Spinal cord (tissue), 10 donors: ENCODE data around the gene PBX2. TPM values are rescaled to one million over a fixed set of nuclear protein-coding genes. Genes with fewer than 3 reads are reported as not detected.
"Not testable (repeated sequence)": the region's sequence is repeated elsewhere in the genome, so short reads cannot be mapped to it uniquely, and the experiment has no call there.

Experiments
- DNase-seq, 6 donors: peaks; one replicate each; pipeline versions ENCODE4 v3.0.0 to v3.0.0-alpha.2; 2013 to 2015; ENCODE audit warnings: low spot score in 6 of 6, low read depth in 4 of 6
- H3K27ac ChIP-seq: one replicate; pipeline ENCODE4 v1.5.1; 2013; ENCODE audit warnings: low read depth, low read length, control low read depth
- H3K27me3 ChIP-seq: one replicate; pipeline ENCODE4 v1.6.1; 2013; ENCODE audit warnings: low read length; ENCODE audit not compliant: control insufficient read depth, insufficient read depth
- H3K36me3 ChIP-seq: one replicate; pipeline ENCODE4 v1.6.1; 2013; ENCODE audit warnings: low read length; ENCODE audit not compliant: control insufficient read depth, insufficient read depth
- H3K4me1 ChIP-seq: one replicate; pipeline ENCODE4 v1.6.1; 2013; ENCODE audit warnings: low read length; ENCODE audit not compliant: control insufficient read depth, insufficient read depth
- H3K4me3 ChIP-seq: one replicate; pipeline ENCODE4 v1.5.1; 2013; ENCODE audit warnings: low read depth, low read length, control low read depth
- H3K9me3 ChIP-seq: one replicate; pipeline ENCODE4 v1.6.1; 2013; ENCODE audit warnings: low read length; ENCODE audit not compliant: control insufficient read depth, insufficient read depth
- WGBS: methylation state at CpG from one replicate; pipeline ENCODE4 v1.1.5; 2013; ENCODE audit warnings: missing lambda C conversion rate; ENCODE audit not compliant: insufficient coverage; 5-methylcytosine and 5-hydroxymethylcytosine counted together
- polyA plus RNA-seq, 2 donors: library from polyadenylated mRNA; unstranded; fragments of 120-200 nt; gene quantifications; one replicate each; pipeline ENCODE4 v1.2.1, GENCODE V29; 2013; ENCODE audit not compliant: insufficient read length in 2 of 2
- small RNA-seq: library from RNA; depleted of rRNA; stranded (forward); fragments of <200 nt; gene quantifications from one replicate; pipeline ENCODE3, GENCODE V24; 2014; ENCODE audit warnings: low replicate concordance
- total RNA-seq, 2 donors: library from RNA; depleted of rRNA in 1 of 2; stranded (reverse); fragments of 120-200 nt in 1 of 2; fragments of >200 nt in 1 of 2; gene quantifications; one replicate each; pipeline versions ENCODE4 v1.2.3 to v1.2.4, GENCODE V29; 2013 to 2014
- donor health status: healthy.

Gene PBX2
- total and polyA plus RNA-seq, 4 donors, result 32.6 to 94.3 (median 59.3) TPM

- H3K27me3 ChIP-seq, result not testable (repeated sequence)
- WGBS, result no CpG with 5 or more reads among the region's 7 CpGs
- peaks cover 11% of the 10 kb centered on the region for H3K4me1 ChIP-seq
Observed at GRCh38 chr6:32144238-32144637, 45.8 kb downstream of the PBX2 start.

GRCh38 chr6:32140420-32141046 lies 49.5 kb downstream of the PBX2 start:
- no peaks in the 10 kb centered on the region for H3K27me3 ChIP-seq
- DNase-seq, result no peak
- 87% methylated on average over 4 of the region's 5 CpGs for WGBS
- H3K36me3 ChIP-seq, result no peaks in the 10 kb centered on the region
- no peak overlapping the region for H3K4me3 ChIP-seq
- H3K9me3 ChIP-seq, result no peaks in the 10 kb centered on the region
- no peaks in the 10 kb centered on the region for H3K4me1 ChIP-seq
- H3K27ac ChIP-seq, result no peak overlapping the region

More at GRCh38 chr6:32144238-32144637, 45.8 kb downstream of the PBX2 start:
- not testable (repeated sequence) for H3K36me3 ChIP-seq, H3K4me3 ChIP-seq, DNase-seq, H3K9me3 ChIP-seq, H3K27ac ChIP-seq

GRCh38 chr6:32139590-32139989 lies 50.4 kb downstream of the PBX2 start:
- Histone ChIP-seq H3K36me3 (no peaks in the 10 kb centered on the region), H3K4me1 (no peaks in the 10 kb centered on the region), H3K27ac (no peak overlapping the region), H3K9me3 (no peaks in the 10 kb centered on the region), H3K4me3 (no peak overlapping the region), H3K27me3 (no peaks in the 10 kb centered on the region)
- WGBS, result 38% methylated on average over 2 of the region's 5 CpGs
- DNase-seq, result no peak

DNA sequence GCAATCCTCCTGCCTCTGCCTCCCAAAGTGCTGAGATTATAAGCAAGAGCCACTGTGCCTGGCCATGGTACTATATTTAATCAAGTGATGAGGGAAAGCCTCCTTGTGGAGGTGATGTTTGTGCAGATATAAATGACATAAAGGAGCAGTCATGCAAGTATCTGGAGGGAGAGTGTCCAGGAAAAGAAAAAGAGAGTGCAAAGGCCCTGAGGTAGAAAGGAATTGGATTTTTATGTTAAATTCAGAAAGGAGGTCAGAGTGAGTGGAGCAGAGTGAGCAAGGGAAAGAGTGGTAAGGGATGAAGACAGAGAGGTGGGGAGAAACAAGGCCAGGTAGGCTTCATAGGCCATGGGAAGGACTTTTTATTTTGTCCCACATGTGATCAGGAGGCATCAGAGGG lies 52.5 kb downstream of the PBX2 start:
- H3K4me1 ChIP-seq, result no peaks in the 10 kb centered on the region
- H3K4me3 ChIP-seq, result no peak overlapping the region

More for the DNA sequence above, 52.5 kb downstream of the PBX2 start:
- DNase-seq, result no peak
- Histone ChIP-seq H3K36me3 (no peaks in the 10 kb centered on the region), H3K27me3 (no peaks in the 10 kb centered on the region), H3K9me3 (no peaks in the 10 kb centered on the region), H3K27ac (no peak overlapping the region)

Small RNA genes within 50 kb of the gene (small RNA-seq; reads per million reads assigned to genes)
- not detected for gene AL662884.1
- gene MIR6833, result not detected

Other genes starting within 250 kb of the PBX2 start
- 10 to 100 TPM; 11.6 to 21.8 TPM for gene CFB, start 244.1 kb downstream of the PBX2 start, total RNA-seq
- 1 to 10 TPM; 1.6 to 7.7 TPM for gene CFB, start 244.1 kb downstream of the PBX2 start, polyA plus RNA-seq
- gene NELFE, start 231.2 kb downstream of the PBX2 start, total RNA-seq, result 10 to 100 TPM; 37.8 to 75.5 TPM
- gene NELFE, start 231.2 kb downstream of the PBX2 start, polyA plus RNA-seq, result 10 to 100 TPM; 73.3 to 78.3 TPM
- 10 to 100 TPM; 24.0 to 37.9 TPM for gene SKIC2, start 231.0 kb downstream of the PBX2 start, total RNA-seq
- 10 to 100 TPM; 49.2 to 60.5 TPM for gene SKIC2, start 231.0 kb downstream of the PBX2 start, polyA plus RNA-seq
- 10 to 100 TPM in 1 of 2 donors, 1 to 10 TPM in 1; 7.9 to 19.5 TPM for gene DXO, start 218.1 kb downstream of the PBX2 start, total RNA-seq
- 10 to 100 TPM; 26.4 to 32.7 TPM for gene DXO, start 218.1 kb downstream of the PBX2 start, polyA plus RNA-seq
- gene C4A, start 208.1 kb downstream of the PBX2 start, total RNA-seq, result 100 to 1,000 TPM in 1 of 2 donors, 10 to 100 TPM in 1; 68.4 to 107 TPM
- 10 to 100 TPM; 47.5 to 55.8 TPM for gene C4A, start 208.1 kb downstream of the PBX2 start, polyA plus RNA-seq
- gene C4B, start 175.4 kb downstream of the PBX2 start, total RNA-seq, result 100 to 1,000 TPM in 1 of 2 donors, 10 to 100 TPM in 1; 67.4 to 113 TPM
- 10 to 100 TPM; 52.1 to 72.7 TPM for gene C4B, start 175.4 kb downstream of the PBX2 start, polyA plus RNA-seq
- gene CYP21A2, start 151.8 kb downstream of the PBX2 start, total RNA-seq, result under 1 TPM; 0.30 to 0.61 TPM
- gene CYP21A2, start 151.8 kb downstream of the PBX2 start, polyA plus RNA-seq, result 1 to 10 TPM; 2.7 to 4.9 TPM
- 10 to 100 TPM; 53.9 to 78.4 TPM for gene TNXB, start 80.9 kb downstream of the PBX2 start, total RNA-seq
- gene TNXB, start 80.9 kb downstream of the PBX2 start, polyA plus RNA-seq, result 10 to 100 TPM; 26.1 to 46.2 TPM
- gene ATF6B, start 62.0 kb downstream of the PBX2 start, total RNA-seq, result 10 to 100 TPM; 20.4 to 29.0 TPM
- 10 to 100 TPM; 84.1 to 99.9 TPM for gene ATF6B, start 62.0 kb downstream of the PBX2 start, polyA plus RNA-seq
- gene FKBPL, start 59.9 kb downstream of the PBX2 start, total RNA-seq, result 1 to 10 TPM; 3.4 to 5.8 TPM
- gene FKBPL, start 59.9 kb downstream of the PBX2 start, polyA plus RNA-seq, result 1 to 10 TPM; 6.0 to 6.2 TPM
- under 1 TPM; 0.83 to 0.89 TPM for gene PRRT1, start 38.3 kb downstream of the PBX2 start, total RNA-seq
- 10 to 100 TPM; 15.5 to 17.7 TPM for gene PRRT1, start 38.3 kb downstream of the PBX2 start, polyA plus RNA-seq
- 10 to 100 TPM; 20.7 to 75.1 TPM for gene PPT2, start 36.1 kb downstream of the PBX2 start, total RNA-seq
- gene PPT2, start 36.1 kb downstream of the PBX2 start, polyA plus RNA-seq, result 10 to 100 TPM; 33.1 to 47.2 TPM
- 100 to 1,000 TPM in 1 of 2 donors, 10 to 100 TPM in 1; 28.4 to 124 TPM for gene EGFL8, start 25.6 kb downstream of the PBX2 start, total RNA-seq
- 10 to 100 TPM; 39.1 to 75.6 TPM for gene EGFL8, start 25.6 kb downstream of the PBX2 start, polyA plus RNA-seq
- gene AGPAT1, start 14.1 kb downstream of the PBX2 start, total RNA-seq, result 10 to 100 TPM; 24.0 to 81.8 TPM
- gene AGPAT1, start 14.1 kb downstream of the PBX2 start, polyA plus RNA-seq, result 100 to 1,000 TPM; 151 to 158 TPM
- 10 to 100 TPM; 56.6 to 70.6 TPM for gene RNF5, start 11.8 kb downstream of the PBX2 start, total RNA-seq
- gene RNF5, start 11.8 kb downstream of the PBX2 start, polyA plus RNA-seq, result 10 to 100 TPM; 95.7 to 98.7 TPM
- gene AGER, start 5.9 kb downstream of the PBX2 start, total RNA-seq, result 1 to 10 TPM in 1 of 2 donors, under 1 TPM in 1; 0.79 to 6.3 TPM
- gene AGER, start 5.9 kb downstream of the PBX2 start, polyA plus RNA-seq, result 10 to 100 TPM; 15.2 to 22.1 TPM
- 1 to 10 TPM; 4.6 to 9.3 TPM for gene GPSM3, start 2.4 kb upstream of the PBX2 start, total RNA-seq
- 1 to 10 TPM; 9.6 to 9.9 TPM for gene GPSM3, start 2.4 kb upstream of the PBX2 start, polyA plus RNA-seq
- 10 to 100 TPM in 1 of 2 donors, 1 to 10 TPM in 1; 8.5 to 12.8 TPM for gene NOTCH4, start 33.9 kb upstream of the PBX2 start, total RNA-seq
- gene NOTCH4, start 33.9 kb upstream of the PBX2 start, polyA plus RNA-seq, result 10 to 100 TPM; 23.3 to 31.2 TPM
- not detected for gene TSBP1, start 181.7 kb upstream of the PBX2 start, total RNA-seq
- under 1 TPM in 1 of 2 donors, not detected in 1; 0.27 TPM for gene TSBP1, start 181.7 kb upstream of the PBX2 start, polyA plus RNA-seq
- not detected for gene BTNL2, start 217.0 kb upstream of the PBX2 start, total RNA-seq
- 1 to 10 TPM in 1 of 2 donors, under 1 TPM in 1; 0.67 to 2.3 TPM for gene BTNL2, start 217.0 kb upstream of the PBX2 start, polyA plus RNA-seq
- 10 to 100 TPM; 40.9 to 90.1 TPM for gene HLA-DRA, start 249.7 kb upstream of the PBX2 start, total RNA-seq
- 10 to 100 TPM in 1 of 2 donors, 1 to 10 TPM in 1; 9.5 to 22.0 TPM for gene HLA-DRA, start 249.7 kb upstream of the PBX2 start, polyA plus RNA-seq